Left forelimb (tissue), 1 donor: Measurements from ENCODE around the gene TOMT.
A peak's percentile ranks its signal among the peaks of the same experiment; 100 is the strongest.

Source experiments
- DNase-seq: peaks from one replicate; pipeline ENCODE4 v3.0.0-alpha.2; 2018; ENCODE audit warnings: low spot score

Gene TOMT

DNA sequence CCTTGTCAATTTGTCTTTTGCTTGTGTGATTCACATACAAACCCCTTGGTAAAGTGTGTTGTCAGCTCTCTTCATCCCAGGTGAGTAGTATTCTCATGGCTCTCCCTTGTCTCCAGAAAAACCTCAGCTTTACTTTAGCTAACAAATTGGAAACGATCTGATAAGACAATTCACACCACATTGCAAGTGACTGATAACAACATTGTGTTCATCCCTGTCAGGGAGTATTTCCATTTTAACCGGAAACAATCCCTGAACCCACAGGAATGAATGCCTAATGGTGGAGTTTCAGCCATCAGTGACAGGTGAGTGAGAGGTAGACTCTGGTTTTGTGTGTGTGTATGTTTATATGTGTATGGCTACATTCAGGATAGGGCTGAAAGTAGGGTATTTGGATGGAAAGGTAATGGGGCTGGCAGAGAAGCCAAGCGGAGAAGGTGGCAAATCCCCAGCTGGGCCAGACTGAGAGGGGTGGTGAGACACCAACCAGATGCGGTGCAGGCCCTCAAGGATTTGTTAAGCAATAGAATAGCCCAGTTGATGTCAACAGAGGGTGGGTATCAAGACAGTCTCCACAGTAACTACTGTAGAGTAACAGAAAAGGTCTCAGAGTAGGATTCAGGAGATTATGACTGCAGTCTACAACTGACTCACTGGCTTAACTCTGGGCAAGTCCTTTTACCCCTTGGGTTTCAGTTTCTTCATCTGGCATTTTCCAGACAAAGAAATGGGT, 17.5 kb upstream of the TOMT start:
- DNase-seq, result no peak

DNA sequence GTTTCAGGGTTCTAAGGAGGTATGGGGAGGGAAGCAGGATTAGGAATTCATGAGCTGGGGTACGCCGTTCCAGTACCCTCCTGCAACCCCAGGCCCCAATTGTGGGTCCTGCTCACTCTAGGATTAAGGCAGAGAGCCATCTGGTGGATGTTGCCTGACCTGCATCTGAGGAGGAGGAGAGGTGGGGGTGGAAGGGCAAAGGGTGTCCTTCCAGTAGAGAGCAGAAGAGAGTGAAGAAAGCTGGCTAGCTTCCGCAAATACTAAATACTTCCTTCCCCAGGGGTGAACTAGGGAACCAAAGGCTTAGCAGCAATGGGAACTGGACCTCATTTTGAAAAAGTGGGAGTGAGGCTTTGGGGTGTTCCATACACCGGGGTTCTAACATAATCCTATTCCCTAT, 14.4 kb upstream of the TOMT start:
- no peak for DNase-seq

DNA sequence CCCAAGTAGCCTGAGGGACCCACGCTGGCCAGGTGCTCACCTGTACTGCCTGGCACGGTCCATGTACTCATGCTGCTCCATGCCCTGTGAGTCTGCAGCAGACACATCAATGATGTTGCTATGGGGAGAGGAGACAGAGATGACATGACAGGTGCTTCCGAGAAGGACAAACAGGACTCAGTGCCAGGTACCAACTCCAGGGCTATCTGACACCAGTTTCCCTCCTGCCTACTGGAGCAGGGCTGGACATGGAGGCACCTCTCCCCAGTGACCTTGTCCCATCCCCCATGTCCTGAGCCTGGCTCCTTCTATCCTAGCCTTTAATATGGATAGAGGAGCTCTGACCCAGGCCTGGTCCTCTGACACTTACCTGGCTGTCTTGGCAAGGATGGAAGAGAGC, 7.0 kb upstream of the TOMT start:
- DNase-seq, result no peak

DNA sequence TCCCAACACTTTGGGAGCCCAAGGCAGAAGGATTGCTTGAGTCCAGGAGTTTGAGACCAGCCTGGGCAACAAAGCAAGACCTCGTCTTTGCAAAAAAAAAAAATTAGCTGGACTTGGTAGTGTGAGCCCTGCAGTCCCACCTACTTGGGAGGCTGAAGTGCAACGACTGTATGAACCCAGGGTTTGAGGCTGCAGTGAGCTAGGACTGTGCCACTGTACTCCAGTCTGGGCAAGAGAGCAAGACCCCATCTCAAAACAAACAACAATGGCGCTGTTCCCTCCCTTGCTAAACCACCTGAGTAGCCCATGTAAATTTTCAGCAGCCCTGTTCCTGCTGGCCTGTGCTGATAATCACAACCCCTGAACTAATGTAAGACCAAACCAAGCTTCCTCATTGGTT, 5.7 kb upstream of the TOMT start:
- DNase-seq, result no peak

DNA sequence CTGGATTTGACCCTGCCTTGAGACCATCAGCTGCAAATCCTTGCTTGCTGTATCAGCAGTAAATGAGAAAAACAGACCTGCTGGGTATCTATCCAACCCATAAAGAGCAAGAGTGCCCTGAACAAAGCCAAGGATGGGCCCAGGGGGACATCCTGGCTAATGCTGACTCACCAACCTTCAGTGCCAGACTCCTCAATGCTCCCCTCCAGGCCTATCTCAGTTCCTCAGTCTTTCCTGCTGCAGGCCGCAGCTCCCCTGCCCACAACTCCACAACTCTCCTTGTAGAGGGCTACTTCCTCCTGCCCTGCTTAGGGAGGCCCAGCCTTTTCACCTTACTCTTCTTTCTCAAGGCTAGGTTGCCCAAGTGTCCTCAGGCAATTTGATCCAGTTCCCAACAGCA, 5.3 kb upstream of the TOMT start:
- no peak for DNase-seq

DNA sequence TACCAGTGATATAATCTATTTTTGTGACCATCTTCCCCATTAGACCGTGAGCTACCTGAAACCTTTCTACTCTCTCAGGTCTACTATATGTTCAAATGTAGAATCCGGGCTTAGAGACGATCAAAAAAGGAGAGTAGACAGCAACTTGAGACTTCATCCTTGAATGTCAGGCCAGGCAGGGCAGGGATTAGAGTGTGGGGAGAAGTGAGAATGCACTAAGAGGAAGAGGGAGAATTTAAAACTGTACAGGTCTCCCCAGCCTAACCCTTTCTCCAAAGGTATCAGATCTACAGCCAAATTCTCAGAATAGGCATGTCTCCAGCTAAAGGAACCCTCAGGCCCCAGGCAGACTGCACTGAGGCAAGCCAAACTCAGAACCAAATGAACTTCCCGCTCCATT, 3.6 kb upstream of the TOMT start:
- DNase-seq, result peak; percentile 14

DNA sequence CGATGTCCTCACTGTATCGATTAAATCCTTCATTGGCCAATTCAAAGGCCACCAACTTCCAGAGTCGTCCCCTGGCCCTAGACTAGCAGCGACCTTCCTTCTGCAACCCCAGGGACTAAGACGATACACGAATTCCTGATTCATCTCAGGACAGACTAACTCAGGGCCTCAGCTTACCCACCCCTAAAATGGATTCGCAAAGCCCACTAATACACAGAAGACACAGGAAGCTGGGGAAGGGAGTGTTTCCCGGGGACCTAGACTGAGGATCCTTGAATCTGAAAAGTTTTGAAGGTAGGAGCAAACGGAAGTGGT, 3.1 kb upstream of the TOMT start:
- DNase-seq, result no peak

DNA sequence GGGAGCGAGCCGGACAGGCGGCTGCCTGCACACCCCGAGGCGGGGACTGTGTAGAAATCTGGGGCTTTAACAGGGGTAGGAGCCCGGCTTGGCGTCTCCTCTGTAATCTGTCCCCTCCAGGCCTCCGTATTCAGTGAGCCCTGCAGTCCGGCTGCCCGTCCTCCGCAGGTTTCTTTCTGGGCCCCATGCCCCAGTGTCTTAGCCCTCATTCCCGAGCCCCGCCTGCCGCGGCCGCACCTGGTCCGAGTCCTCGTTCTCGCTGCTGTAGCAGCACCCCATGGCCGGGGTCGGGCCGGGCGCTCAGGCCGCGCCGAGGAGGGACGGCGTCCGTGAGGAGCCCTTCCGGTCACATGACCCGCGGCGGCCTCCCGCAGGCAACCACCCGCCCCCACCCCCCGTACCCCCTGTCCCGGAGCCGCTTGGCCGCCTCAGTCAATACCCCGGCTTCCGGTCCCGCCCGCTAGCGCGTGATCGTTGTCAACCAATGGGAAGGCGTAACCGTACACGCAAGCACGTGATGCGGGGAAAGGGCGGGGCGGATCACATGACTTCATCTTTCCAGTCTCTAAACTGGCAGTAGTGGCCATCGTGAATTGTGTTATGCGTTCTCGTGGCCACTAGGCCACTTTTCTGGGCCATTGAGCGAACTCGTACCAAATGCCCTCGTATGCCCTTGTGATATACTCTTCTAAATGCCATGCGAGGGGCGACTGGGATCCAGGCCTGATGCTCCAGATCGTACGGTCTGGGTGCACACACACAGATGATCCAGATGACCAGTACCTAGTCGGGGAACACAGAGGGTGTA, 2.6 kb upstream of the TOMT start, which contains the start of gene LAMTOR1:
LAMTOR1 (minus strand) TSS at position 352 of the 808 bp plus-strand sequence; CDS start at position 279, 73 bp downstream.
- peak; percentile 99 for DNase-seq

DNA sequence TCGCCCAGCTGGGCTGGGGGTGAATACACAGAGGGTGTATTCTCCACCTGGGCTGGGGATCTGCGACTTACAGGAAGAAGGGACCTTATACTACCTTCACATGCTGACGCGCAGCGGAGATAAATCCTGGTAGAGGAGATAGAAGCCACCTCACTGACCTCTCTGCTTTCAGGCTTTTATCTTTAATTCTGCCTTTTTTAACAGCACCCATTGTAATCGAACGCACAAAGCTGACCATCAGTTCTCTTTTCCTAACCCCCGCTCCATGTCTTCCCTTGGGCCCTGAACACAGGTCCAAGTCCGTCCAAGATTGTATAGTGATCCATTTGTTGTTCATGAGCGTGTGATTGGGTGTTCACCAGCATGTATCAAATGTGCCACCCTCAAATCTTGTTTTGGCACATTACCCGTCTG, 2.0 kb upstream of the TOMT start:
- DNase-seq, result no peak

DNA sequence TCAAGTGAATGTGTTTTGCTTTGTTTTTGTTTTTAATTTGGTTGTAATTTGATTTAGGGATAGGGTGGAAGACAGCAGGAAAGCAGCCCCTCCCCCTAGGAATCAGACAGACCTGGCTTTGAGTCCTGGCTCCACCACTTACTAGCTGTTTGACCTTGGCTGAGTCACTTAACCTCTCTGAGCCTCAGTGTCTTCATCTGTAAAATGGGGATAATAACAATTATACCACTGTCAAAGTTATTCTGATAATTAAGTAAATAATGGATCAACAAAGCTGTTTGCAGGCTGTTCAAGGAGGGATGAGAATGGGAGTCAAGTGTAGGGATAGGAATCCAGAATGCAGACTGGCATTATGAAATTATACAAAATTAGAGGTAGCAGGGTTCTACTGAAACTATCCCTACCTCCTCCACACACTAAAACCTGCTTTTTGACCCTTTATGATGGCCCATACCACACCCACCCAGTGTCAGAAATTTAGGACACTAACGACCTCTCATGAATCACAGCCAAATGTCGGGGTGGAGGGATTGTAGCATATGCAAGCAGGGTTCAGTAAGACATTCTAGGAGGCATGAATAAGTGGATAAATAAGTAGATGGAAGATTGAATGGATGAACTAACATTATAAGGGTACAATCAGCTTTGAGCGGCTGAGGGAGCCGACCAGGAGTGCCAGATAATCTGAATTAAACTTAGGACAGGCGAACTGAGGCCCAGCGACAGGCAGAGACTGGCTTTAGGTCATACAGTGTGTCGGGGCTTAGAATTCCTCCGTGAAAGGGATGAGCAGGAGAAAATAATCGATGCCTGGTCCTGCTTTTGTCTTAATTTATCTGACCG, 5.8 kb downstream of the TOMT start:
- no peak for DNase-seq

DNA sequence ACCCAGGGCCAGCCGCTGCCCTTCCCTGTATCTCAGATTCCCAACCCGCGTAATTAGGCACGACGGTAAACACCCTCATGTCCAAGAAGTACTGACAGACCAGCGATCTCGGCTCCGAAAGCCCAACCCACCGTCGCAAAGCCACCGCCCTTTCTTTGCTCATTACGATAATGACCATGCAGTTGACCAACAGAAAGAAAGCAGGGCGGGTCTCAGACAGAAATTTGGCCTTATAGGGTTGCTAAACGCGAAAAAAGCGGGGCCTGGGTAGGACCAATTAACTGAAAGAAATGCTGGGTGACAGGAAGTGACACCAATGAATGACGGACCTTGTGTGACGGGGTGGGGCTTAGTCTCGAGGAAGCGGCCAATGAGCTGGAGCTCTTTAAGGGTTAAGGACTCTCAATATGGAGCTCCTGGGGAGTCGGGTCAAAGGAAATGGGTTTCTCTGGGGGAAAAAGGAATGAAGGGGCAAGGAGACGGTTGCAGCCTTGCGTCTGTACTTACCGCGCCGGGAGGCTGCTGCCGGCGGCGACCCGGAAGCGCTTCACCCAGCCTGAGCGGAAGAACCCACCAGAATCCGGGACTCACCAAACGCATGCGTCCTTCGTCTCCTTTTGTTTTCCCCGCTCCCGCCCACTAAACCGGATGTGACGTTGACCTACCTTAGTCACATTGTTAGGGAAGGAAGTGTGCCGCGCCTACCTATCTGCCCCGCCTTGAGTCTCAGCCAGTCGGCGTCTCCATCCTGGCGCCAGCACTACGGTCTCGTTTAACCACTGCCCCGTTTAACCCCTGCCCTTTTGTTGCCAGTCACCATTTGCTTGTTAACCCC, 6.6 kb downstream of the TOMT start, which contains the start of gene ANAPC15:
ANAPC15 (minus strand) TSS at position 553 of the 835 bp plus-strand sequence. CDS start 1,419 bp downstream, outside the sequence.
- DNase-seq, result peak; percentile 97

DNA sequence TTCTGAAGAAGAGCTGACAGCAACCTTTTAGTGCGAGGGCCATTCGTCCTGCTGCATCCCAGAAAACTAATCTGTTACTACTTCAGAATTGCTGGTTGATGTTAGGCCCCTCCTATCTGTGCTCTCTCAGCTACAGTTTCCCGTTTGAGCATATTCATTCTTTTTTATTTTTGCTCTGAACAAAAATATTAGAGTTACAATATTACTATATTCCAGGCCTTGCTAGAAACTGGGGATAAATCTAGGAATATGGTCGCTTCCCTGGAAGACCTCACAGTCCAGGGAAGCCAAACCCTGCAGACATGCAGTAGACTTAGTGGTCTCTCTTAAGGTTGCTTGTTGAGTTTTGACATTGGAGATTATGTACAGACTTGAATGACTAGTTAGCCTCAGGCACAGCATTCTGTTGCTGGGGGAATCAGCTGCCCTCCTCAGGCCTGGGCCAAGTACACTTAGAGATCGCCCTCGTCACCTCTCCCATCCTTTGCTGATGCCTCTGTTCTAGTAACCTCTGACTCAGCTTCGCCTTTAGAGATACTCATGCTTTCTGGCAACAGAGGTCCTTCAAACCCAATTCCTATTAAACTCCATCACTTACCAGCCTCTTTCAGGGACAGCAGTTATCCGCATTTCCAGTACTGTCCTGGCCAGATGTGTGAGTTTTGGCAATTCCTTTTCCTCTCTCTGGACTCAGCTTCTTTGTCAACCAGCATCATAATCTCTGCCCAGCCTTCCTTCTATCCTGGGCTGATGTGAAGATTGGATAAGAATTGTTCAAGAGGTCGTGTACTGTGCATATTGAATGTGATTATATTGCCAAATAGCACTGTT, 7.5 kb downstream of the TOMT start:
- DNase-seq, result no peak

DNA sequence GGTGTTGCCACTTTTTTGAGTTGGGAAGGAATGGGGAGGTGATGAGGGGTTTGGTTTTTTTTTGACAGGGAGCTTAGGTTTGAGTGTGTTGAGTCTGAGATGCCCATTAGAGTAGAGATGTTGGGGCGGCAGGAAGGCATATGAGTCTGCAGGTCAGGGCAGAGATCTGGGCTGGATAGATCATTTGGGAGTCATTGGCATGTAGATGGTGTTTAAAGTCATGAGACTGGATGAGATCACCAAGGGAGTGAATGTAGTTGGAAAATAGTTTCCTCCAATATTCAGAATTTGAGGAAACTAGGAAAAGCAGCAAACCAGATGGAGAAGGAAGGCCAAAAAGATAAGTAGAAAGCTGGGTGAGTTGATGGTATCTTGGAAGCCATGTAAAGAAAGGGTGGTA, 8.8 kb downstream of the TOMT start:
- peak; percentile 9 for DNase-seq

DNA sequence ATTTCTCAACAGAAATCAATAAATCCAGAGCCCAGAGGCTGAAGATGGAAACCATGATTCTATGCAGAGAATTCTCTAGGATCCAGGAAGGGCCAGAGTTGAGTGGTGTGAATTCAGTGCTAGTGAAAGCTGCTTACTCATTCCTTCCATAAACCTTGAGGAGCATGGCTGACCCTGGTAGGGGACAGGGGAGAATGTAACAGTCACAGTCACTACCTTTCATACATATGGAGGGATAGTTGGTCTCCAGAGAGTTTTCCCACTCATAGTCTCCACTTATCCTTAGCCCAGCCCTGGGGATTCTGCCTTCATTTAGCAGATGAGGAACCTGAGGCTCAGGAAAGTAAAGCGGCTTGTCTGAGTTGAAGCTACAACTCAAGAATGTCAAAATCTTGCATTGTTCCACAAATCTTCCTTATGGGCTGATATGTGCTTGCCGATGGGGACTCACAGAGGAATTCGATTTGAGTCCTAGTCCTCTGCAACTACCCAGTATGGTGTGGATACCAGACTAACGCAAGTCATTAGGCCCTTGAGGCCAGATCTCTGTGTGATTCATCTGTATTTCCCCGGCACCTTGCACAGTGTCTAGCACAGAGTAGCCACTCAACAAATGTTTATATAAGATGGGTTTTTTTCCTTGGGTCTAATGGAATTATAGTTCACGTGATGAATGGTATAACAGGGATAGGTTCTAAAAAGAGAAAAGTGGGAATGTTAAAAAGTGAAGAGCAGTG, 10.5 kb downstream of the TOMT start:
- DNase-seq, result no peak

DNA sequence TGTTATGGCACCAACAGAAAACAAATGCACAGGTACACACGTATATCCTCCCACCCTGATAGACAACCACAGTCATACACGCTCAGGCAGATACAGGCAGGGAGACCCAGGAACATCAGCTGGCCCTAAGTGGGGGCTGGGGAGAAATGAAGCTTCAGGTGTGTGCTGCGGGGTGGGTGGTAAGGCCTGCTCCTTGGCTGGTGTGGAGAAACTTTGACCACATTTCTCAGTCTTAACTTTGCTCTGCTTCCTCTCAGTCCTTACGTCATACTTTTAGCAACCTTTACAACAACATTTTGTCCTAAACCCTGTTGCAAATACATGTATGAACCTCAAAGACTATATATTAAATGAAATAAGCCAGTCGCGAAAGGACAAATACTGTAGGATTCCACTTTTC, 13.5 kb downstream of the TOMT start:
- DNase-seq, result peak; percentile 4

DNA sequence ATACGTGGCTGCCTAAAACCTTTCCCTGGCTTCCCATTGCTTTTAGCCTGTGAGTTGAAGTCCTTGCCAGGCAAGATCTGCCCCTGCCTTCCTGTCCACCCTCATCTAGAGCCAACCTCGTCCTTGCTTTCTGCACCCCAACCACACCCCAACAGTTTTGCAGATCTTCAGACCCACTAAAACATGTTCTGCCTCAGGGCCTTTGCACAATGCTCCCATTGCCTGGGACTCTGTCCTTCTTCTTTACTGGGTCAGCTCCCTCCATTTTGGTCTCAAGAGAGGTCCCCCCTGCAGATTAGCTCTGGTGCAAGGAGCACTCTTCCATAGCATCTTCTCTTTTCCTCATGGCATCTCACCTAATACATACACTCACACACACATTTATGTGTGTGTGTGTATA, 15.2 kb downstream of the TOMT start:
- no peak for DNase-seq

DNA sequence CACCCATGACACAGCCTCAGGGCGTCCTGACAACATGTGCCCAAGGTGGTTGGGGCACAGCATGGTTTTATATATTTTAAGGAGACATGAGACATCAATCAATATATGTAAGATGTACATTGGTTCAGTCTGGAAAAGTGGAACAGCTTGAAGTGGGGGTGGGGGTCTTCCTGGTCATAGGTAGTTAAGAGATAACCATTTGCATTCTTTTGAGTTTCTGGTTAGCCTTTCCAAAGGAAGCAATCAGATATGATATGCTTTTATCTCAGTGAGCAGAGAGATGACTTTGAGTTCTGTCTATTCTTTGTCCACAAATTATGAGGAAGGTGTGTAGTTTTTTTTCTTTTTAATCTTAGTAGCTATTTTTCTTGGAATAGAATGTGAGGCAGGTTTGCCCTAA, 16.9 kb downstream of the TOMT start:
- DNase-seq, result no peak

DNA sequence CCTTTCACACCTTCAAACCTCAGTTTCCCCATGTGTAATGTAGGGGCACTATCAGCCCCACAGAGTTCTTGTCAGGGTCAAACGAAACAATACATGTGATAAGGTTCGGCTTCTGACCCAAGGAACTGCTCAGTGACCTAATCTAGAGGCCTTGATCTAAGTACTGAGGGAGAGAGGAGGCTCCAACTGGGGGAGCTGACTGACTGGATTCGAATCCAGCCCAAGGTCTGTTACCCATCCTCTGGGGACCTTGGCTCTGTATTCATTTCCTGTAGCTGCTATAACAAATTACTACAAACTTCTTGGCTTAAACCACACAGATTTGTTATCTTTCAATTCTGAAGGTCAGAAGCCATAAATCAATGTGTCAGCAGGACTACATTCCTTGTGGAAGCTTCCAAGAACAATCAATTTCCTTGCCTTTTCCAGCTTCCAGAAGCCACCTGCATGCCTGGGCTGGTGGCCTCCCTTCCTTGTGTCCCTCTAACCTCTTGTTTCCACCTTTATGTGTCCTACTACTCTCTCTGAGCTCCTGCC, 17.5 kb downstream of the TOMT start:
- peak; percentile 1 for DNase-seq

DNA sequence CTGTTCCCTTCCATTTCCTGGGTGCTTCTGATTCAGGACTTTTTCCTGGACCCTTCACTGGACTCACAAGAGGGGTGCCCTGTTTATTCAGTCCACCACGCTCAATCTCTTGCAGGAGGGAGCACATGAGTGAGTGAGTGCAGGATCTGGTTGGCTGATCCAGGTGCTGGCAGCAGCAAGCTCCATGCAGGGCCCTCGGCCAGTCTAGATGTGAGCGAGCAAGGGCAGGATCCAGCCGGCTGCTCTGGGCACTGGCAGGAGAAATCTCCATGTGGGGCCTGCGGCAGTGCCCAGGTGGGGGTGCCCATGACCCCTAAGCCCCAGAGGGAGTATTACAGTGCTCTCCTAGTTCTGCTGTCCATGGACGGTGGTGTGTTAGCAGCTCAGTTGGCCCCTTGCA, 18.3 kb downstream of the TOMT start:
- no peak for DNase-seq

DNA sequence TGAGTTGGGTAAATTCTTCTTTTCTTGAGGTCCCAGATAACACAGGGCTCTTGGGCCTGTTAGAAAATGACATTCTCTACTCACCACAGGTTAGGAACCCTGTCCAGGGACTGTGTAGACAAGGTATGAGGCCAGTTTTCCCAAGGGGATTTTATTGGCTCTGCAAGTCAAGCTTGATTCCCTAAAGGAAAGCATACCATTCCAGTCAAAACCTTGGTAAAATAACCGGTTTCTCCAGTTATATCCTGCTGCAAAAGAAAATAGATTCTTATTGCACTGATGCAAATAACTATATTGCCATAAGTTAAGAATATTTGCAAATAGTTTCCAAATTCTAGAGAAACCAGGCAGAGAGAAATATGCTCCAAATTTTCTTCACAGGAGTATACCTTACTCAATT, 20.2 kb downstream of the TOMT start:
- no peak for DNase-seq
